Measurements from ENCODE around the gene VIPAS39. TPM values are rescaled to one million over a fixed set of nuclear protein-coding genes. Genes with fewer than 3 reads are reported as not detected.

VIPAS39 gene
- total RNA-seq, 1 donor from 2014 or later = 29.7 TPM

Small RNAs within 50 kb of the gene (small RNA-seq; reads per million reads assigned to genes)
- gene RF00404 = not detected

Other genes with a start within 250 kb of the VIPAS39 start
- gene NGB, start 186.4 kb downstream of the VIPAS39 start, total RNA-seq (ENCODE audit: low replicate concordance) = not detected in 2 replicates
- 6.2 and 14.7 TPM in 2 replicates for gene POMT2, start 136.7 kb downstream of the VIPAS39 start, total RNA-seq (ENCODE audit: low replicate concordance)
- gene GSTZ1, start 136.6 kb downstream of the VIPAS39 start, total RNA-seq (ENCODE audit: low replicate concordance) = 44.2 and 52.5 TPM in 2 replicates
- 19.1 and 23.5 TPM in 2 replicates for gene TMED8, start 80.5 kb downstream of the VIPAS39 start, total RNA-seq (ENCODE audit: low replicate concordance)
- 2.2 and 2.4 TPM in 2 replicates for gene SAMD15, start 80.2 kb downstream of the VIPAS39 start, total RNA-seq (ENCODE audit: low replicate concordance)
- gene NOXRED1, start 34.1 kb downstream of the VIPAS39 start, total RNA-seq (ENCODE audit: low replicate concordance) = 0.07 and 0.40 TPM in 2 replicates
- 102 and 185 TPM in 2 replicates for gene AHSA1, start 492 bp upstream of the VIPAS39 start, total RNA-seq (ENCODE audit: low replicate concordance)
- 0.07 and 0.12 TPM in 2 replicates for gene ISM2, start 41.2 kb upstream of the VIPAS39 start, total RNA-seq (ENCODE audit: low replicate concordance)
- gene SPTLC2, start 159.0 kb upstream of the VIPAS39 start, total RNA-seq (ENCODE audit: low replicate concordance) = 8.0 and 12.3 TPM in 2 replicates

Measured in neural progenitor cell (in vitro differentiated cells).